Neural progenitor cell (in vitro differentiated cells): ENCODE data around the gene CHST13. TPM values are rescaled to one million over a fixed set of nuclear protein-coding genes. Genes with fewer than 3 reads are reported as not detected.
A peak's percentile ranks its signal among the peaks of the same experiment; 100 is the strongest.

Source experiments
- DNase-seq: peaks from one replicate; pipeline ENCODE4 v3.0.0-alpha.2; 2016; ENCODE audit warnings: low spot score
- H2AFZ ChIP-seq: fragments of 200-600 bp; sonication (generic); replicated peaks from 2 replicates; pipeline ENCODE4 v1.6.1; 2016; ENCODE audit warnings: antibody characterized with exemption
- H3F3A ChIP-seq: fragments of 200-600 bp; sonication (generic); 2 replicates; pipeline ENCODE4 v1.6.1; 2016; ENCODE audit warnings: antibody characterized with exemption, low read depth
- H3K27ac ChIP-seq: fragments of 200-600 bp; sonication (generic); 2 replicates; pipeline ENCODE4 v1.5.1; 2016; ENCODE audit warnings: mild to moderate bottlenecking
- H3K27me3 ChIP-seq: fragments of 200-600 bp; sonication (generic); 2 replicates; pipeline ENCODE4 v1.6.1; 2016; ENCODE audit warnings: mild to moderate bottlenecking, moderate library complexity
- H3K36me3 ChIP-seq: fragments of 200-600 bp; sonication (generic); 2 replicates; pipeline ENCODE4 v1.5.1; 2016
- H3K4me1 ChIP-seq: fragments of 200-600 bp; sonication (generic); 2 replicates; pipeline ENCODE4 v1.6.1; 2016; ENCODE audit warnings: mixed run types
- H3K4me2 ChIP-seq: fragments of 200-600 bp; sonication (generic); 2 replicates; pipeline ENCODE4 v1.6.1; 2016
- H3K4me3 ChIP-seq: fragments of 200-600 bp; sonication (generic); 2 replicates; pipeline ENCODE4 v1.5.1; 2016
- H3K79me2 ChIP-seq: fragments of 200-600 bp; sonication (generic); 2 replicates; pipeline ENCODE4 v1.6.1; 2016; ENCODE audit warnings: low read depth
- H3K9ac ChIP-seq: fragments of 200-600 bp; sonication (generic); 2 replicates; pipeline ENCODE4 v1.6.1; 2016
- H3K9me3 ChIP-seq: fragments of 200-600 bp; sonication (generic); 2 replicates; pipeline ENCODE4 v1.5.1; 2016; ENCODE audit warnings: low read depth
- H4K20me1 ChIP-seq: fragments of 200-600 bp; sonication (generic); 2 replicates; pipeline ENCODE4 v1.6.1; 2016; ENCODE audit warnings: low read depth
- H3K27ac Mint-ChIP-seq: 3 replicates; pipeline ENCODE4 v1.8.0; 2021; ENCODE audit warnings: mixed read lengths
- H3K27me3 Mint-ChIP-seq: 2 replicates; pipeline ENCODE4 v1.8.0; 2022; ENCODE audit warnings: low read depth, mild to moderate bottlenecking, inconsistent platforms, moderate library complexity, mixed read lengths; ENCODE audit not compliant: insufficient read depth
- H3K36me3 Mint-ChIP-seq: 3 replicates; pipeline ENCODE4 v1.8.0; 2021; ENCODE audit warnings: mixed read lengths
- H3K4me1 Mint-ChIP-seq: 3 replicates; pipeline ENCODE4 v1.8.0; 2021; ENCODE audit warnings: mixed read lengths
- H3K4me3 Mint-ChIP-seq: 3 replicates; pipeline ENCODE4 v1.8.0; 2021; ENCODE audit warnings: mild to moderate bottlenecking, moderate library complexity, mixed read lengths
- H3K9me3 Mint-ChIP-seq: 3 replicates; pipeline ENCODE4 v1.8.0; 2020; ENCODE audit warnings: mixed read lengths
- CTCF ChIP-seq: fragments of 200-600 bp; sonication (generic); IDR thresholded peaks from 2 replicates; pipeline ENCODE4 v1.5.1; 2017; ENCODE audit warnings: antibody characterized with exemption, mild to moderate bottlenecking
- EZH2 ChIP-seq: fragments of 200-600 bp; sonication (generic); IDR thresholded peaks from 2 replicates; pipeline ENCODE4 v1.6.1; 2017; ENCODE audit warnings: antibody characterized with exemption, mild to moderate bottlenecking, moderate library complexity
- EZH2phosphoT487 ChIP-seq: fragments of 200-600 bp; sonication (generic); IDR thresholded peaks from 2 replicates; pipeline ENCODE4 v1.6.1; 2017; ENCODE audit warnings: antibody characterized with exemption
- total RNA-seq: library from RNA; depleted of rRNA; stranded (reverse); fragments of >200 nt; gene quantifications from 2 replicates; pipeline ENCODE4 v1.2.3, GENCODE V29; 2015; ENCODE audit warnings: low replicate concordance

The CHST13 gene
- total RNA-seq, 1 donor from 2014 or later: 0.09 TPM

- Histone ChIP-seq H3K27me3 (no peaks in the 10 kb centered on the region), H3K36me3 (no peaks in the 10 kb centered on the region), H3K9me3 (no peaks in the 10 kb centered on the region), H4K20me1 (no peaks in the 10 kb centered on the region), H3K9ac (no peak overlapping the region), H3K4me3 (no peak overlapping the region), H3K4me1 (no peaks in the 10 kb centered on the region), H2AFZ (no peak overlapping the region), H3K27ac (no peak overlapping the region), H3F3A (no peaks in the 10 kb centered on the region), H3K79me2 (no peaks in the 10 kb centered on the region), H3K4me2 (no peak overlapping the region)
- no peaks in the 10 kb centered on the region for H3K9me3 Mint-ChIP-seq
- peaks cover 16% of the 10 kb centered on the region for H3K27me3 Mint-ChIP-seq
- peaks cover 41% of the 10 kb centered on the region for H3K4me1 Mint-ChIP-seq
- no peak for DNase-seq
- H3K4me3 Mint-ChIP-seq: no peak overlapping the region
- TF ChIP-seq EZH2phosphoT487 (no peak), CTCF (no peak), EZH2 (no peak)
- no peak overlapping the region for H3K27ac Mint-ChIP-seq
- H3K36me3 Mint-ChIP-seq: no peaks in the 10 kb centered on the region
Measured at GRCh38 chr3:126486360-126486847, 37.6 kb upstream of the CHST13 start.

- H3F3A ChIP-seq: no peaks in the 10 kb centered on the region
- no peaks in the 10 kb centered on the region for H4K20me1 ChIP-seq
- peak; percentile 35 for TF ChIP-seq CTCF
- no peak for TF ChIP-seq EZH2phosphoT487
- TF ChIP-seq EZH2: no peak
- Mint-ChIP-seq H3K9me3 (no peaks in the 10 kb centered on the region), H3K36me3 (no peaks in the 10 kb centered on the region), H3K4me3 (no peak overlapping the region), H3K27me3 (peaks cover 16% of the 10 kb centered on the region), H3K27ac (no peak overlapping the region), H3K4me1 (peaks cover 38% of the 10 kb centered on the region)
- no peaks in the 10 kb centered on the region for H3K27me3 ChIP-seq
- no peaks in the 10 kb centered on the region for H3K79me2 ChIP-seq
- H3K4me3 ChIP-seq: no peak overlapping the region
- DNase-seq: peak; percentile 64
- no peaks in the 10 kb centered on the region for H3K4me1 ChIP-seq
- no peak overlapping the region for H3K4me2 ChIP-seq
- H3K27ac ChIP-seq: no peak overlapping the region
- no peak overlapping the region for H3K9ac ChIP-seq
- no peaks in the 10 kb centered on the region for H3K9me3 ChIP-seq
- H3K36me3 ChIP-seq: no peaks in the 10 kb centered on the region
- H2AFZ ChIP-seq: peak overlapping the region; percentile 68
Measured at GRCh38 chr3:126487151-126487771, 36.7 kb upstream of the CHST13 start.

- Mint-ChIP-seq H3K4me3 (no peak overlapping the region), H3K4me1 (peaks cover 39% of the 10 kb centered on the region), H3K9me3 (no peaks in the 10 kb centered on the region), H3K27me3 (peaks cover 13% of the 10 kb centered on the region), H3K27ac (no peak overlapping the region), H3K36me3 (no peaks in the 10 kb centered on the region)
- no peaks in the 10 kb centered on the region for H3K9me3 ChIP-seq
- TF ChIP-seq EZH2 (no peak), CTCF (peak; percentile 38)
- no peaks in the 10 kb centered on the region for H3F3A ChIP-seq
- H3K4me3 ChIP-seq: no peak overlapping the region
- no peaks in the 10 kb centered on the region for H3K79me2 ChIP-seq
- no peaks in the 10 kb centered on the region for H3K27me3 ChIP-seq
- no peak overlapping the region for H3K27ac ChIP-seq
- no peak overlapping the region for H3K9ac ChIP-seq
- no peak overlapping the region for H3K4me2 ChIP-seq
- H3K36me3 ChIP-seq: no peaks in the 10 kb centered on the region
- H2AFZ ChIP-seq: no peak overlapping the region
- DNase-seq: peak; percentile 48
- H3K4me1 ChIP-seq: no peaks in the 10 kb centered on the region
- H4K20me1 ChIP-seq: no peaks in the 10 kb centered on the region
Measured at GRCh38 chr3:126488185-126488584, 35.8 kb upstream of the CHST13 start.
